WTC11 (cell line): ENCODE measurements around the gene RNF133. TPM values are rescaled to one million over a fixed set of nuclear protein-coding genes. Genes with fewer than 3 reads are reported as not detected.

Experiments used
- total RNA-seq: library from RNA; stranded (reverse); gene quantifications from 3 replicates; pipeline ENCODE4 v1.2.3, GENCODE V29; 2021

The RNF133 gene
- total RNA-seq, 1 experiment from 2014 or later = 0.15 TPM

Other genes with a start within 250 kb of the RNF133 start
- 0.17 to 0.32 TPM in 2 of 3 replicates, not detected in the other for gene RNF148, start 3.8 kb upstream of the RNF133 start, total RNA-seq
- gene CADPS2, start 187.3 kb upstream of the RNF133 start, total RNA-seq = 10.2 to 12.2 TPM (median 11.5 TPM) in 3 replicates